ENCODE results near the gene MDH2. TPM values are rescaled to one million over a fixed set of nuclear protein-coding genes. Genes with fewer than 3 reads are reported as not detected.
A peak's percentile ranks its signal among the peaks of the same experiment; 100 is the strongest.
"Not testable (repeated sequence)": the region's sequence is repeated elsewhere in the genome, so short reads cannot be mapped to it uniquely, and the experiment has no call there.

MDH2 gene
- total RNA-seq, 1 donor from 2014 or later: 29.8 TPM

GRCh38 chr7:76047305-76047810 is 548 bp upstream of the MDH2 start:
- peak; percentile 31 to 48 for DNase-seq (ENCODE audit: low read depth in 2 of 2)

DNA sequence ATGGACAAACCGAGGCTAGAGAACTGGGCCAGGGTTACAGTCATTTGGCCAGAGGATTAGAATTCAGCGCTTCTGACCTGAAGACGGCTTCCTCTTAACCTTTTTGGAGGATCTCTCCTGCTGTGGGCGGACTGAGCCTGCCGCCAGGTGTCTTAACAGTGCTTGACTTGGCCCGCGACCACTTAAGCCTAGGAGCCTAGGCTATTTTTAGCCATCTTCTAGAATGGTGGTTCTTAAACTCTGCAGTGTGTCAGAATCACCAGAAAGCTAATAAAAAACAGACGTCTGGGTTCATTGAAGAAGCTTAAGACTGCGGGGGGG is 722 bp downstream of the MDH2 start:
- no peak for DNase-seq (ENCODE audit: low read depth in 2 of 2)

DNA sequence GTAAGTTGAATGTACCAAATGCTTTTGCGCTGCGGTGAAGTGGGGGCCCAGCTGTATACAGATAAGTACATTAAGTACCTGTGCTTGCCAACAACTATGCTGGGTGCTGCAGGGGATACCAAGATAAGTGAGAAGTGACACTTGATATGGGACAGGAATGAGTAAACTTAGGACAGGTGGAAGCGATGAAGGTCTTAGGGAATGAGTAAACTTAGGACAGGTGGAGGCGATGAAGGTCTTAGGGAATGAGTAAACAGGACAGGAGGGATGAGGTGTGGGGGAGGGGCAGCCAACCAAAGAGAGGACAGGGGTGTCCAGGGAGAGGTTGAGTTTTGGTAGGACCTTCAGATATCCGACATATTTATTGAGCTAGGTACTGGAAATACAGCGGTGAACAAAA is 1.4 kb downstream of the MDH2 start:
- no peak for DNase-seq (ENCODE audit: low read depth in 2 of 2)

GRCh38 chr7:76050545-76050944 is 2.6 kb downstream of the MDH2 start:
- no peak for DNase-seq (ENCODE audit: low read depth in 2 of 2)

DNA sequence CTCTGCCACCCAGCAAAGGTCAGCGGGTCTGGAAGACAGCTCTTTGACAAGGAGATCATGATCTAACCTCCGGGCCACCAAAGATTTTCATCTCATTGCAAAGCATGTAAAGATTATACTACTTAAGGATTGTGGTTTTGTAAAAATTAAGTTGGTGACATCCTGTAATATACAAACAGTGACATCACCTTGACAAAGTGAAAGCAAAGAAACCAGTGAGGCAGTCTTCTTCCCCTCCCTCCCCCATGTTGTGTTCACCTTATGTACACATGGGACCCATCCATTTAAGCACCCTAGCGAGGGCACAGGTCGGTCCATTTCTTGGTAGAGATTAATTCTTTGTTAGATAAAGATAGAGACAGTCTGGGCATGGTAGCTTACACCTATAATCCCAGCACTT is 3.9 kb downstream of the MDH2 start:
- no peak for DNase-seq (ENCODE audit: low read depth in 2 of 2)

DNA sequence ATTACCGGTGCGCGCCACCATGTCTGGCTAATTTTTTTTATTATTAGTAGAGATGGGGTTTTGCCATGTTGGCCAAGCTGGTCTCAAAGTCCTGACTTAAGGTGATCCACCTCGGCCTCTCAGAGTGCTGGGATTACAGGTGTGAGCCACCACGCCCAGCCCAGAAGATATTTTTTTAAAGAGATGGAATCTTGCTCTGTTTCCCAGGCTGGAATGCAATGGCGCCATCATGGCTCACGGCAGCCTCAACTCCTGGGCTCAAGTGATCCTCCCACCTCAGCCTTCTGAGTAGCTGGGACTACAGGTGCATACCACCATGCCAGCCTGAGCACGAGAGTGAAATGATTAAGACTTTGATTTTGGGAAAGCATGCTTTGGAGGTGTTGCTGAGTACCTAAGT is 4.8 kb downstream of the MDH2 start:
- not testable (repeated sequence) for DNase-seq (ENCODE audit: low read depth in 2 of 2)

- no peak for DNase-seq (ENCODE audit: low read depth in 2 of 2)
Measured at GRCh38 chr7:76053461-76053860, 5.6 kb downstream of the MDH2 start.

- DNase-seq (ENCODE audit: low read depth in 2 of 2): no peak
Measured at GRCh38 chr7:76054123-76055120, 6.5 kb downstream of the MDH2 start.

- DNase-seq (ENCODE audit: low read depth in 2 of 2): no peak
Measured at GRCh38 chr7:76056241-76056640, 8.3 kb downstream of the MDH2 start.

DNA sequence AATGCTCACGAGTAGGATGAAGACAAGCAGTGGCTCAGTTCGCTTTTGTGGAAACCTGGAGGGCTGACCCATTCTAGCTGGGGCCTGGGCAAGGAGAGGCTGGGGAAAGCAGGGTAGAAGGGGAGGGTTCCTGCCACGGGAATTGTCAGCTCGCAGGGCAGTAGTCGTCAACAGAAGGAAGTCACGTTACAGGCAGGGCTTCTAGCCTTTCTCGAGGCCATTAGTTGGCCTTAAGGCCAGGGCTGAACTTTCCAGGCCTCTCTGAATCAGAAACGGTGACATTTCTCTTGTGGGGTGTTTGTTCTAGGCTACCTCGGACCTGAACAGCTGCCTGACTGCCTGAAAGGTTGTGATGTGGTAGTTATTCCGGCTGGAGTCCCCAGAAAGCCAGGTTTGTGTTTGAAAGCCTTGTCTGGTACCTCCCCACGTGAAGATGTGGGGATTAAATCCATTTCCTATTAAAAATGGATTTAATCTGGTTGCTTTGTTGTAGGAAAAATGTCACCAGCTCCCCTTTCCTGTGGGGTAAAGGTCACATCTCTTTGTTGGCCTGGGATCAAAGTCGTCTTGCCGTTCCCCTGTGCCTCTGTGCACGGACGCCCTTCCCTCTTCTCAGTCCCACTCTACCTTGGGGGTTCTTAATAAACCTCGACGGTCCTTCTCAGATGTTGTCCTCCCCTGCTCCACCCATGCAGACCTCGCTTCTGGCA is 9.4 kb downstream of the MDH2 start:
- no peak for DNase-seq (ENCODE audit: low read depth in 2 of 2)

DNA sequence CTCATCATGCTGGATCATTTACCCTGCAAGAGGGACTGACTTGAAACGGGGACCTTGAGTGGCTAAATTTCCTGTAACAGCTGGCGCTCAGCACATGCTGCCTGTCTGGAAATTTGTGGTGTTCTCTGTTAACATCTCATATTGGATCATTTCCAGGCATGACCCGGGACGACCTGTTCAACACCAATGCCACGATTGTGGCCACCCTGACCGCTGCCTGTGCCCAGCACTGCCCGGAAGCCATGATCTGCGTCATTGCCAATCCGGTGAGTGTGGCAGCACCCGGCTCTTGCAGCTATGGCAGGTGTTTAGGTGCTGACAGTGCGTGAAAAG is 9.9 kb downstream of the MDH2 start:
- no peak for DNase-seq (ENCODE audit: low read depth in 2 of 2)

DNA sequence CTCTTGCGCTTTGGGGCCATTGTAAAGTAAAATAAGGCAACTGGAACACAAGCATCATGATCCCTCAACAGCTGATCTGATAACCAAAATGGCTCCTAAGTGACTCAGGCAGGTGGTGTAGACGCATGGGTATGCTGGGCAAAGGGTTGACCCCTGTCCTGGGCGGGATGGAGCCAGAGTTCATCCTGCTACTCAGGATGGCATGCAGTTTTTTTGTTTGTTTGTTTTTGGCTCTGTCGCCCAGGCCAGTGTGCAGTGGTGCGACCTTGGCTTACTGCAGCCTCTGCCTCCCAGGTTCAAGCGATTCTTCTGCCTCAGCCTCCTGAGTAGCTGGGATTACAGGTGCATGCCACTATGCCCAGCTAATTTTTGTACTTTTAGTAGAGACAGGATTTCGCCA is 10.8 kb downstream of the MDH2 start:
- DNase-seq (ENCODE audit: low read depth in 2 of 2): not testable (repeated sequence)

GRCh38 chr7:76060842-76061241 is 12.9 kb downstream of the MDH2 start:
- DNase-seq (ENCODE audit: low read depth in 2 of 2): no peak

GRCh38 chr7:76062254-76062653 is 14.3 kb downstream of the MDH2 start:
- no peak for DNase-seq (ENCODE audit: low read depth in 2 of 2)

DNA sequence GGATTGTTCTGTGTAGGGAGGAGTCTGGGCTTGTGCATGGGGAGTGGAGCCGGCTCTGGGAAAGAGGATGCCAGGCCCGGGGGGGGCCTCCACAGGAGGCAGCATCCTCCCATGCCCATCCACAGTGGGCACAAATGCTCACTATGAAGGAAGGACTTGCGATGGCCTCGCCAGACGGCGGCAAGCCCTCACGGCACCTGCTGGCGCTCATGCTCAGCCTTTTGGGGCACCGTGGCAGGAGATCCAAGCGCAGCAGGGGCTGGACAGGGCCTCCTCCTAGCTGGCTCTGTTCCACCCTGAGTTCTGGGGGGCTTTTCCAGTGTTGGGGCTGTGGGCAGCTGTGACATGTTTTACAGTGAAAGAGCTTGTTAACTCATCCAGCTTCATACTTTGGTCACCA is 15.2 kb downstream of the MDH2 start:
- no peak for DNase-seq (ENCODE audit: low read depth in 2 of 2)

DNA sequence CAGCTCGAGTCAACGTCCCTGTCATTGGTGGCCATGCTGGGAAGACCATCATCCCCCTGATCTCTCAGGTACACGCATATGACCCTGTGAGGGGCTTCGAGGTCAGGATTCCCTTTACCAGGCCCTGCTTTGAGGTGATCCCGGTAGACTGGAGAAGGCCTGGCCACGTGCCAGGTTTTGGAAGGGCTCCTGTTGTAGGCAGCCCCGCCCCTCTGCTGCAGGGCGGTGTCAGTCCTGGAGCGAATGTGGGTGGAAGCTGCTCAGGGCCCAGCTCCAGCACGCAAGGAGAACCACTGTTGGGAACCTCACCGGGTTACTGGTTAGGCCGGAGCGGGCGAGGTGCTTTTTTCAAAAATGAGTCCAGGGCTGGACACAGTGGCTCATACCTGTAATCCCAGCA is 15.6 kb downstream of the MDH2 start:
- no peak for DNase-seq (ENCODE audit: low read depth in 2 of 2)

DNA sequence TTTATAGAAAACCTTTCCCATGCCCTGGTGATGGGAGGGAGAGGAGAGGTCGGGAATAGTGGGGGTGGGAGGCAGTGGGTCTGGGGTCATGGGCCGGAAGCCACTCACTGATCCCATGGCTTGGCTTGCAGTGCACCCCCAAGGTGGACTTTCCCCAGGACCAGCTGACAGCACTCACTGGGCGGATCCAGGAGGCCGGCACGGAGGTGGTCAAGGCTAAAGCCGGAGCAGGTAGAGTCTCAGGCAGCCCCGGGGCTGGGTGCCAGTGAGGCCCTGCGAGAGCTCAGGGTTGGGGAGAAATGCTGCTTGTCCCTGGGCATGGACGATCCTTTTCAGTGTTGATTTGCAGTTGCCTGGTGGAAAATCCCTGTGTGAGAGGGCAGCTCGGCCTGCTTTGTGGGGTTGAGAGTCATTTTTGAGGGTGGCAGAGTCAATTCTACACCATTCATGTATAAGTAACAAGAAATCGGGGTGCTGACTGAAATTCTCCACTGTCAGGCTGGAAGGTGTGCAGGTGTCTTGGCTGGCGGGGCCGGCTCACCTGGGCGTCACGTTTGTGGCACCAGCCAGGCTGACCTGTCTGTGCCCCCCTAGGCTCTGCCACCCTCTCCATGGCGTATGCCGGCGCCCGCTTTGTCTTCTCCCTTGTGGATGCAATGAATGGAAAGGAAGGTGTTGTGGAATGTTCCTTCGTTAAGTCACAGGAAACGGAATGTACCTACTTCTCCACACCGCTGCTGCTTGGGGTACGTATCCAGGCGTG is 16.5 kb downstream of the MDH2 start:
- no peak for DNase-seq (ENCODE audit: low read depth in 2 of 2)

- no peak for DNase-seq (ENCODE audit: low read depth in 2 of 2)
Measured at GRCh38 chr7:76065016-76065612, 17.2 kb downstream of the MDH2 start.

DNA sequence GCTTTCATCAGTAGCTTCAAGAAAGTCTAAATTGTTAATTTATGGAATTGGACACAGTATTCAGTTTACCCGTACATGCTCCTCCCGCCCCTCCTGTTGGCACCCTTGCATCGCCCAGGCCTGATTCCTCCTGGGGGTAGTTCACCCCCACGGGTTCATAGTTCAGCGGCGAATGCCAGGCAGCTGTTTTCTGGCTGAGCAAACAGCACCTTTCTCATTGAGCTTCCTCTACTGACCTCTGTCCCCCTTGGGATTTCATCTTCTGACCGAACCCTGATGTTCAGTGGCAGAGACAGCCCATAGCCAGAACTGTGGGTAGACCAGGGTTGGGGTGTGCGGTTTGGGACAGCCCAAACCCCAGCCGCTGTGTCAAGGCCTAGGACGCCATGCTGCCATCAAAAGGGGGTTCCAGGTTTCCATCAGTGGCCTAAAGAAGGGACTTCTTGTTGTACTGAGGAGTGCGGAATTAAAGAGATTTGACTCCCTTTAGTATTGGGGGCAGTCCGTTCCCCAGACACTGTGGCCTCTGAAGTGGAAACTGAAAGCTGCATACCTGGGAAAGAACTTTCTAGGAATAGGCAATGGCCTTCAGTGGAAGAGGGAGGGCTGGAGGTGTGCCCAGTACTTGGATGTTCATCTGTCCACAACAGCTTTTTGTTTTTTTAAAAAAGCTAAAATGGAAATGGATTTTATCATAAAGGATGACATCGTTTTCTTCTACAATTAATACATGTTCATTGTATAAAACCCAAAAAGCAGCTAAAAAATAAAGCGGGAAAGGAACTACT is 19.0 kb downstream of the MDH2 start:
- no peak for DNase-seq (ENCODE audit: low read depth in 2 of 2)

GRCh38 chr7:76069238-76069638 is 21.3 kb downstream of the MDH2 start:
- peak in 1 of 2 donors; percentile 88 for DNase-seq (ENCODE audit: low read depth in 2 of 2)

All from lung microvascular endothelial cell (primary cell).